Stimulated activated CD4-positive, alpha-beta T cell treated with anti-CD3 and anti-CD28 coated beads, Interleukin-1b, Interleukin-23, amount 100 ng/mL, for 4 hours (primary cell): Measurements from ENCODE around the gene FHIT.
"Not testable (repeated sequence)": the region's sequence is repeated elsewhere in the genome, so short reads cannot be mapped to it uniquely, and the experiment has no call there.

Experiments
- DNase-seq, 2 donors: peaks; one replicate each; pipeline ENCODE4 v3.0.0-alpha.2; 2020; ENCODE audit warnings: low read depth in 2 of 2

FHIT gene

DNA sequence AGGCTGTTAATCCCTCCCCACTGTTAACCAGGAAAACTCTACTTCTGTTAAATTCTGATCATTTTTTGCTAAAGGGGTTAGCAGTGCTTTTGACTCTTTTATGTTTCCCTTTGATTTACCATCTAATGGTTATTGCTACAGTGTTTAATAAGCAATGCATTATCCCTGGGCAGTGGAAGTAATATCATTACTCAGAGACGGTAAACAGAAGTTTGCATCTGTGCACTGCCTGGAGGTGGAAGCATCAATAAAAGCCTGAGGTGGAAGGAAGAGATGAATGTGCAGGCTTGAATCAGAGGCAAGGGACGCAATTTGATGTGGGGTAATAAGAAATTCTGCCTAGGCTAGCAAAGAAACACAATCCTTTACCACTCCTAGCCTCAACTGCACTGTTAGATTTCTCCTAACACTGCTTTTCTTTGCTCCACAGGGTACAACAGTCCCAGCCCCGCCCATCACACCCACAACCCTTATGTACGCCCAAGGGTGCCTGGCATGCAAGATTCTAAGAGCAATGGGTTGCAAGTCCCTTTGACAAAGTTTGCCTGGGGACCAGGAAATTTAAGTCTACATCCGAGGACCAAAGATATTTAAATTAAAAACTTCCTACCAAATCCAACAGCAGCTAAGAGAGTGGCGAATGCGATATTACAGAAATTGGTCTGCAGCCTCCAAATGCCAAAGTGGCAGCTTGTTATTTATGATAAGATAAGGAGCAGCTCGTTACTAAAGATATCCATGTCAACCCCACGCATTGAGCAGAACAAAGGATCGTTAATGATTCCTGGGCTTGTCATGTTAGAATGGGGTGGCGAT is 261.4 kb downstream of the FHIT start:
- DNase-seq, result no peak

DNA sequence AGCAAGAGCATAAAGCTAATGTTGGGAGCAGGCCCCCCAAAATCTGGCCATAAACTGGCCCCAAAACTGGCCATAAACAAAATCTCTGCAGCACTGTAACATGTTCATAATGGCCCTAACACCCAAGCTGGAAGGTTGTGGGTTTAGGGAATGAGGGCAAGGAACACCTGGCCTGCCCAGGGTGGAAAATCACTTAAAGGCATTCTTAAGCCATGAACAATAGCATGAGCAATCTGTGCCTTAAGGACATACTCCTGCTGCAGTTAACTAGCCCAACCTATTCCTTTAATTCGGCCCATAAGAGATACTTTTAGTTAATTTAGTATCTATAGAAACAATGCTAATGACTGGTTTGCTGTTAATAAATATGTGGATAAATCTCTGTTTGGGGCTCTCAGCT is 264.1 kb downstream of the FHIT start:
- not testable (repeated sequence) for DNase-seq

DNA sequence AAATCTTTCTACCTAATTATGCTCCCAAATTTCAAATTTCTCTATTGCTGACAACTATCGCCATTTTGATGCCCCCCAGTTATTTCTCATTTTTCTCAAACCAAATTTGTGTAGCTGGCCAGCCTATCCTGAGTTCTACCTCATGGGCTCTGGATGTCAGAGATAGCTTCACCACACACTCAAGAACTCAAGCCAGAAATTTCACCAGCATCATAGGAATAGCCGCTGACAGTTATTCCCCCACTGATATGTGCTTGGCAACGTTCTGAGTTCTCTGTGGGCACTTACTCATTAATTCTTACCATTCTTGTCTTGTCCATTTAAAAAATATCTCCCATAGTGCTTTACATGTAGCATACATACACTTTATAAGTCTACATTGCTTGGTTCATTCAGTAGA is 264.7 kb downstream of the FHIT start:
- DNase-seq, result no peak

DNA sequence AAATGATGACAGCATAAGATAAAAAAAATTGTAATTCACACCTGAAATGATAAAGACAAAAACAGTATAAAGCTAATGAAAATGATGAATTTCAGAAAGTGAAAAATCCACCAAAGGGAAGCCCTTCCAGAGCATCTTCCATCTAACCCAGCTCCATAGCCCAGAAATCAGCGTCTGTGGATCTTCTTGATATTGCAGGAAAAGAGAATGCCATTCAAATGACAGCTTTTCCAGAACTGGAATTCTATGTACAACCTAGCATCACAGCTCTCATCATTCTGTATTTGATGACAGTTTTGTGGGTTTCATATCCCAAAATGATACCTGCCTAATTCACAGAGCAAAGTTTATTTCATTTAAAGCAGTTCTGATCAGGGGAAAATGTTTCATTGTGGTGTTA is 267.3 kb downstream of the FHIT start:
- no peak for DNase-seq

DNA sequence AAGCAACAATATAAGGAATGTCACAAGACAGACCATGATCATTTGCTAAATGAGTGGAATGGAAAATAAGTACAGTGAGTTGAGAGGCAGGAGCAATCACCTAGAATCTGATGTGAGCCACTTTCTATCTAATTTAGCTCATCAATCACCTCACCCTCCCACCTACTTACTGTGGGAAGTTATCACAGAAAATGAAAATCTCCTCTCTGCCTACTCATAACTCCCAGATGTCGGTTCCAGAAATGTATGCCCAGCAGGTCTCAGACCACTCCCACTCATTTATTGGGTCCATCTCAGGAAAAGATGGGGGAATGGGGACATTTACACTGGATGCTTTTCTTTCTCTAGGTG is 270.9 kb downstream of the FHIT start:
- DNase-seq, result no peak

DNA sequence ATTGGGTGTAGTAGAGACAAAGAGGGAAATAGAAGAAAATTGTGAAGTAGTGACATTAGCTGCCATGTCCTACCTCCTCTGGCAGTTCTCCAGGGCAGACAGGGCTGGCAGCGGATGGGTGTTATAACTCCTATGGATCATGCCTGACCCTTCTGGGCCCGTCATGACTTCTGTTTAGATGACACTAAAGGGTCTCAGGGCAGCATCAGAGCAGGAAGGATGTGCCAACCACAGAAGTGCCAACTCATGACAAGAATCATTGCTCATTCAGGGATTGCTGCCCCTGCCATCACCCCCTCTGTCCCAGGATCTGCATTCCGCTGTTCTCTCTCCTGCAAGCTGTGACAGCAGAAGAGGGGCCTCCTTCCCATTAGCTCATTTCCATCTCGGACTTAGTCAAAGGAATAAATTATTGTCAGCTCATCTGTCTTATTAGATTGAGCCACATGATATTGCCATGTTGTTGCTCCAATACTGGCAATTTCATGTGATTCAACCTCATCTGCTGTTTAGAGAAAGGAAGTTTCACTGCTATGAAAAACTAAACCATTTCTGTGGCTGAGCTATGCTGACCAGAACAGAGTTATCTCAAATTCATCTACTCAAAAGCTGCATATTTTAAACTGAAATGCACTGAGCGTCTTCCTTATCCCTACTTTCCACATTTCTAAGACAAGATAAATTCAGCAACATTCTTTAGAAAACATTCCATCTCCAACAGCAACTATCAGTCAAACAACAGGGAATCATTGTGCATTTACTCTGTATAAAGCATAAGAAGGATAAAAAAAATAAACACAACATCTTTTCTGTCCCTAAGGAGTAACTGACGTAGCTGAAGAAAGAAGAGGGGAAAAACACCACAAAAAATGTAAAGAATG is 271.6 kb downstream of the FHIT start:
- DNase-seq, result no peak

DNA sequence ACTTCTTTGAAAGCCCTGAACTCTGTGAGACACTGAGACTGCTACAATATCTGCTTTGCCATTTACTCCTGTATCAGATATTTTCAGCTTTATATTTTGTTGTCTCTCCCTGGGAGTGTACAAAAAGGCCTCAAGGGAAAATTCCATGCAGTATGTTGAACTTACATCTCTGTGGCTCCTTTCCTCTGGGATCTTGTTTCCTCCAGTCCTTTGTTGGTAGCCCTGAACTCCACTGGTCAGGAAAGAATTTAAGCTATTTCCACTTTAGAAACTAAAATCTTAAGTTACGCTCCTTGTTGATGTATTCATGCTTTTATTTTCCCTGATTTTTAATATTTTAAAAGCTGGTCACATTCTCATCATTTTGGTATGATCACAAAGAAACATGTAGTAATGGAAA is 277.9 kb downstream of the FHIT start:
- no peak for DNase-seq

DNA sequence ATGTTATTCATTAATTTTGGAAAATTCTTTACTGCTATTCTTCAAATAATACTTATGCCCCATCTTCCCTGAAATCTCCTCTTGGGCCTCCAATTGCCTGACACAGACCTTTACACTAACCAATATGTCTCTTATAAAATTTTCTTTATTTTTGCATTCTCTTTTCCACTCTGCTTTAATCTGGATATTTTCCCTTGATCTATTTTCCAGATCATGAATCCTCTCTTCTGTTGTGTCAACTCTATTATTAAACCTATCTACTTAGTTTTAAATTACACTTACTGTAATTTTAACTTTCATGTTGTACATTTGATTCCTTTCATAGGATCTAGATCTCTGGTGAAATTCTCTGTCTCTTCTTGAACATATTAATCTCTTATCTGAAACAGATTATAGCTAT is 278.7 kb downstream of the FHIT start:
- no peak for DNase-seq

DNA sequence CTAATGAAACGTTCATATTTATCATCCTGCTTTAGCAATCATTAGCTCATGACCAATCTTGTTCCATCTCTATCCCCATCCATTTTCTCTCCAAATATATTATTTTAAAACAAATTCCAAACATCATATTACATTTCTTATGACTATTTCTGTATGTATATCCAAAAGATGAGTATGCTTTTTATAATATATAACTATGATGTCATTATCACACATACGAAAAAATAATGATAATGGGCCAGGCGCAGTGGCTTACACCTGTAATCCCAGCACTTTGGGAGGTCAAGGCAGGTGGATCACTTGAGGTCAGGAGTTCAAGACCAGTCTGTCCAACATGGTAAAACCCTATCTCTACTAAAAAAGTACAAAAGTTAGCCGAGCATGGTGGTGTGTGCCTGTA is 280.4 kb downstream of the FHIT start:
- DNase-seq, result no peak

DNA sequence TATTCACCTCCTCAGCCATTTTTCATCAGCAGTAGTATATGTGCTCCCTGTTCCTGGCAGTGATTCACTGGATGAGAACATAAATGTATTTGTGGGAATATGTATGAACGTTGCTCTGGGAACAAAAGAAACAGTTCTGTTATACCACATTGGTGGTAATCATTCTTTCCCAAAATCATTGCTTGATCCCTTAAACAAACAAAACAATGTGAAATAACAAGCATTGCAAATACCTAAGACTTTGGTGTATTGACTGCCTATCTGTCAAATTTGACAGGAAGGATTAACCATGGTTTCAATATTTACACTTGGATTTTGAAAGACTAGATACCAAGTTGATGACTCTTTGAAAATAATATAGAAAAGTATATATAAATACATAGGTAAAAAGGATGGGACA is 284.1 kb downstream of the FHIT start:
- DNase-seq, result no peak

DNA sequence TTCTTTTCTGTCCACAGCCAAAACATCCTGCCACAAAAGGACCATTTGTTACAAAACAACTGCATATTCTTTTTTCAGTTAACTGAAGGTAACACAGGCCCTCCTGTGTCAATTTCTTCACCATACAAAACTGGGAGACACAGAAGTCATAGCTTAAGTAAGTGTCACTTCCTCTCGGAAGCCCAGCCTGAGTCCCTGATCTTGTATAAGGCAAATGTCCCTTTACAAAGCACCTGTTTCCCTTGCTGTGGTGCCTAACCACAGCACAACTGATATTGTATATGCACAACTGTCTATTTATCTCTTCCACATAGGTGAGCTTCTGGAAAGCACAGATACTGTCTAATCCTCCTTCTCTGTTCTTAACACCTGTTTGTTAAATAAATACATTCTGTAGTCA is 293.7 kb downstream of the FHIT start:
- no peak for DNase-seq

DNA sequence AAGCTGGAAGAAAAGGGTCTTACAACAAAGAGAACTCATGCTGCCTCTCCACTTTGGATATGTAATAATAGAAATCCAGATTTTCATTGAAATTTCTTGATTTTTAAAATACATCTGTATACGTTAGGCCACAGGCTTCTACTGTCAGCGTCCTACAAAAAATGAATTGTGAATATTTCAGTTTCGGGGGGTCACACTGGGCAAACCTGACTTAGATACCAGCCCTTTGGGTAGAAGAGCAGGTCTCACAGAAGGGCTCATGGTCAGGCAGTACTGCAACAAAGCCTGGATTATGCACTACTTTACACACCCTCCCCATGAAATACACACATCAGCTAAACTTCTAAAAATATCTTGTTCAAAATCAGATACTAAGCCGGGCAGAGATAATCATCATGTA is 294.5 kb downstream of the FHIT start:
- DNase-seq, result no peak

DNA sequence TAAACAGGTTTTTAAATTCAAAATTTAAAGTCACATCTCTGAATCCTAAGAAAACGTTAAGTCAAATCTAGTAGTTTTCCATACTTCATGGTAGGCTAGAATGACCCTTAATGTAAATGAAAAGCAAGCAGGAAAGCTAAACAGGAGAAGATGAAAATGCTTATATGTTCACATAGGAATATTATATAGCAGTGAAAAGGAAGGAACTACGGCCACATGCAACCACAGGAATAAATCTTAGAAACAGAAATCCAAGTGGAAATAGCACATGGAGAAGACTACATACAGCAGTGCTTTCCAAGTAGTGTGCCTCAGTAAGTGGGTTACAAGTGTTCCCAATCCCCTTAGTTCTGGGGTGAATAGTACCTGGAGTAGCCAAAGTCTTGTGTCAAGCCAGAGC is 296.2 kb downstream of the FHIT start:
- DNase-seq, result no peak

DNA sequence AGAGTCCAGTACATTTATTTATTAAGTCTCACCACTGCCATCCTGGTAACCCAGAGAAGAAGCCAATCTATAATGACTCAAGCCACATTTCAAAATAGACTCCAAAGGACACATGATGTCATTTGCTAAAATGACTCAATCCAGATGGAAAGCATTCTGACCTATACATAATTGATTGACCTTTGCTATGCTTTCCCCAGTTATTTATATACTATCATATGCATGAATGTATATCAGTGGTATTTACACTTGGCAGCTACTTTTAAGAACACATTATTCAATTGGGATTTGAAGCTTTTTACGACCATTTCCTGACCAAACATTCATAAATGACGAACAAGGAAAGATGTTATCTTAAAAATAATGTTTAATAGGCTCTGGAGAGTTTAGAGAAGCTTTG is 297.2 kb downstream of the FHIT start:
- no peak for DNase-seq

DNA sequence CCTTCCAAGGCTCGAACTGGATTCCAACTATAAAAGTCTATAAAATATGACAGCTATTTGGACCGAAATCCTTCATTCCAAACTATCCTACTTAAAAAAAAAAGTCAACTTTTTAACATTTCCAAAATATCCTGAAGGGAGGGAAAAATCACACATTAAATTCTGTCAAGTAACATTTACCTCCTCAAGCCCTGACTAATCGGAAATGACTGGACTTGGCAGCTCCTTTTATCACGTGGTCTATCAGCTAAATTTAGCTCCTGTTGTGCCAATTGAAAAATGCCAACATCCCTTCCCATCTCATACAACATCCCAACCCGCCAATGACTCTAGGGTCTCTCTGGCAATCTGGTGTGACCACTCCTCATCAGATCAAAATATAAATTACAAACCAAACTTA is 297.9 kb downstream of the FHIT start:
- DNase-seq, result no peak

DNA sequence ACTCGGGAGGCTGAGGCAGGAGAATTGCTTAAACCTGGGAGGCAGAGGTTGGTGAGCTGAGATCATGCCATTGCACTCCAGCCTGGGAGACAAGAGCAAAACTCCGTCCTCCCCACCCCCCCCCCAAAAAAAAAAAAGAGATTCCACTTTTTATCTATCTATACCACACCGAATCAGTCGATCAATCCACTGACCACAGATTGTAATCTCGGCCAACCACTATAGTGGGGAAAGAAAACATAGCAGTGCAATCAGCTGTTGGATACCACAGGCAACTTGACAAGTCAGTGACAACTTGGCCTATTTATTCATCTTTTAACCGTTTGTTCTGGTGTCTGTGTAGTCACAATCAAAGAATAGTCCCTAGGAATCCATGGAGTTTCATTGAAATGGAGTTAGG is 299.2 kb downstream of the FHIT start:
- no peak for DNase-seq

DNA sequence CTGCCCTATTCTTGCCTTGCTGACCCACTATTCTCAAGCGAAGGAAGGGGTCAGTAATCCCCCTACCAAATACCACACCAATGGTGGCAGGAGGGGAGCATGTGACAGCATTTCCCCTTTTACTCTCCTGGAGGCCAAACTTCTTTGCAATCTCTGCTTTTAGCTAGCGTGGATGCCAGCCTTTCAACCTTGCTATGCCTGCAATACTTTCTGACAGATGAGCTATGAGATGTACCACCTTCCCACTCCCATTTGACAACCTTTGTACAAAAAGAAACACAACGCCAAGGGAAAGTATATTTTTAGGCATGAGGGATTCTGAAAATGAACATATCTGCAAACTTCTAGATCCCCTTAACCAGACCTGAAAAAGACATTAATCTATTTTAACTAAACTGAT is 302.1 kb downstream of the FHIT start:
- DNase-seq, result no peak

DNA sequence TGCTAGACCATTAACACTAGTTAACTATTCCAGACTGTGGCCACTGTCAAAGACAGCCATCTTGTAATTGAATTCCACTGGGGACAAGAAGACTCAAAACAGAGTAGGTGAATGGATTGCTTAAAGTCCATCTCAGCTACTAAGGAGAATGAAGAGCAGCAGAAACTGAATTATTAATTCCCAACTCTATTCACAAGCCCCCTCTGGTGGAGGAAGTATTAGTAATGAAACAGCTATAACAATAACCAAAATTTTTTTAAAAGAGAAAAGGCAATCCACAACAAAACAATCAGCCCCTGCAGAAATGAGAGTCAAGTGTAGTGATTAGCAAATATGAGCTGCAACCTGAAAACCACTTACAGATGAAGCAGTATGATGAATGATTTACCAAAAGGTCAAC is 302.8 kb downstream of the FHIT start:
- no peak for DNase-seq

DNA sequence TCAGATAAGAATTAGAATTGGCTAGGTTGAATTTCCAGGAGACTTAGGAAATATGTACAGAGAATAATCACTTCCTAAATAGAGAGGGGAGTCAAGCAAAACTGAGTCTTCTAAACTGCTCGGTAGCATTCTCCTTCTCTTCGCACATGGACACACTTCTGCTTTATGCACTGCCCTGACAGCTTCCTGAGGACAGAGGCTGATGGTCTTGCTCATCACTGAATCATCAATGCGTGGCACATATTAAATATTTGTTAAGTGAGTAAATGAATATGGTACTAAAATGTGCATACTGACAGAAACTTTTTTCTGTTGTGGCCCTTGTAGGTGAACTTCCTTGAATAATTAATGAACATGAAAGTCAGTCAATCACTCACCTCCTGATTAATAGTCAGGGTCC is 315.5 kb downstream of the FHIT start:
- DNase-seq, result no peak

DNA sequence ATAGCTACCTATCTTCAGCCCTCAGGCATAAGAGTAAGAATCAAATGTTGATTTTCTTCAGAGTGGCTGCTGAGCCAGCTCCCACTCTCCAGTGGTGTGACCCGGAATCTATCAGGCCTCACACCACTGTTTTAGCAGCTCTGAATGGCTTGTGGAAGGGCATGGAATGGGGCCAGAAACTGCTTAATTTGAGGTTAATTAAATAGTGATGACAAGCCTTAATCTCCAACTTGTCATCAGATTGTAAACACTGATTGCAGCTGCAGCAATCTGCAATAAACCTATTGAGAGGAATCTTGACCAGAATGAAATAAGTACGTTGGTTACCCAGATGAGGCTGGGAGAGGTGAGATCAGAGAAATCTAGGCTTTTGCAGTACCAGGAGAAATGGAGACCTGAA is 317.4 kb downstream of the FHIT start:
- DNase-seq, result no peak

DNA sequence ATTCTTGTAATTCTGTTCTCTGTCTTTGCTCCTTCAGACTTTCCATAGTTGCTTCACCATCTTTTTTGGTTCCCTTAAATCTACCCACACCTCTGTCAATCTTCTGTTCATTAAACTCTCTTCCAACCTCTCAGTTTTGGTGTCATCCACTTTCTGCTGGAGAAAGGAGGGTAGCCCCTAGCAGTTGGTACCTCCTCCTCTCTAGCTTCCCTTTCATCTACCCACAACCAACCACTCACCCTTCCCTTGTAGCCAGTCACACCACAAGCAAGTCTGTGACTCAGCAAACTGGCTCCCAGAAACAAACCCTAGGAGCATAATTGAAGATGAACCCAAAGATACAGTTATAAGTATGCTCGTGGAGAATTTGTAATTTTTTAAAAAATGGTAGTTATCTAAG is 318.6 kb downstream of the FHIT start:
- no peak for DNase-seq

DNA sequence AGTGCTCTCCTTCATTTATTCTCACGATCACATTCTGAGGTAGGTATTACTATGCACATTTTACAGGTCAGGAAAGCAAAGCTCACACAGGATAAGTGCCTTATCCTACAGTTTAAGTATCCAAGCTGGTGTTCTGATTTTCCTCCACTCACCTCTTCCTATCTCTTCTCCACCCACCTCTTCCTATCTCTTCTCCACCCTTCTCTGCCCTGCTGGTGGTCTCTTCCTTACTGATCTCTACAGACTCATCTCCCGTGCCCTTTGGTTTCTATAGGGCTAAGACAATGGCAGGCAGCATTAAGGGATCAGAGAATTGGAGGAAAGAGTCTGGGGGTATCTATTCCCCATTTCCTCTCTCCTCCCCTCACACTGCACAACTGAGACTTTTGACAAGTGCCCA is 319.1 kb downstream of the FHIT start:
- no peak for DNase-seq

DNA sequence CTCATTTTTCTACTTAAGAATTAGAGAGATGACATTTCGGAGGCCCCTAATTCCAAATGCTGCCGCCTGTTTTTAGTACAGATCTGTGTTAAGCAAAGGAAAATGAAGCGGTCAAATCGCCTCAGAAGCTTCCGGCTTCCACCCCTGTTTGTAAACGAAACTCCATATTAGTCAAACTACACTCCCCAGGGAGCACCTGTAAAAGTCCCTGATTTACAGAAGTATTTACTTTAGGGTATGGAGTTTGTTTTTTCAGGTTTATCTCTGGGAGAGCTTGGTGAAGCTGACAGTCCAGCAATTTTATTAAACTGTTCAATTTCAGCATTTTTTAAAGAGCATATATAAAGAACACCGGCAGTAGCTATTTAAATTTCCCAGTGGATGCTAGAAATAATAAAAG is 319.8 kb downstream of the FHIT start:
- DNase-seq, result no peak
